NCI-H2196 treated with DMSO at 0.1 percent for 48 hours (cell line): ENCODE results near the gene FBXO31.
"Not testable (repeated sequence)": the region's sequence is repeated elsewhere in the genome, so short reads cannot be mapped to it uniquely, and the experiment has no call there.

Experiments used
- DNase-seq: peaks from one replicate; lab custom pipeline; 2025; ENCODE audit not compliant: unreplicated experiment; lab: John Stamatoyannopoulos, UW

FBXO31 gene

DNA sequence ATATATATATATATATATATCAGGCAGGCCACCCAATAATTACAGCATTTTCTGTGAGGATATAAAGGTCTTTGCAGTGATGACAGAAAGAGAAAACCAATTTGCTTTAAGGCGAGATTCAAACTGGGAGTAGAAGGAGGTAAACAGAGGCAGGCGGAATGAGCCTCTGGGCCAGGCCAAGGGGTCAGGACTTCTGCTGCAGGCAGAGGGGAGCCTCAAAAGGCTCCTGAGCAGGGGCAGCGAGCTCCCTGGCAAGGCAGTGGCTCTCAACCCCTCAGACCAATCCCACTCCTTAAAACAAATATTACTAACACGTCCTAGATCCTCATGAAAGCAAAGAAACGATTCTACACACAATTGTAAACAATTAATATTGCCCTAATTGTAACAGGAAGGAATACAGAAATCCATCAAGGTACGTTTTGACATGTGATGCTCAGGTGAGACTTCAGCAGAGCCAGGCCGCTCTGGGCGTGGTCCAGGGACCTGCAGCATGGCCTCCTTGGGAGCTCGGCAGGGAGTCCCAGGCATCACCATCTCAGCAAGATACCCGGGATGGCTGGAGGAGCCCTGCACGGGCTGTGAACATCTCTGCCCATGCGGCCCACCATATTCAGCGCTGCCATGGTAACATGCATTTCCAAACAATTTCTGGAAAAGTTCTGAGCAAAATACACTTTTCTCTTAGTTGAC is 18.4 kb downstream of the FBXO31 start:
- no peak for DNase-seq

DNA sequence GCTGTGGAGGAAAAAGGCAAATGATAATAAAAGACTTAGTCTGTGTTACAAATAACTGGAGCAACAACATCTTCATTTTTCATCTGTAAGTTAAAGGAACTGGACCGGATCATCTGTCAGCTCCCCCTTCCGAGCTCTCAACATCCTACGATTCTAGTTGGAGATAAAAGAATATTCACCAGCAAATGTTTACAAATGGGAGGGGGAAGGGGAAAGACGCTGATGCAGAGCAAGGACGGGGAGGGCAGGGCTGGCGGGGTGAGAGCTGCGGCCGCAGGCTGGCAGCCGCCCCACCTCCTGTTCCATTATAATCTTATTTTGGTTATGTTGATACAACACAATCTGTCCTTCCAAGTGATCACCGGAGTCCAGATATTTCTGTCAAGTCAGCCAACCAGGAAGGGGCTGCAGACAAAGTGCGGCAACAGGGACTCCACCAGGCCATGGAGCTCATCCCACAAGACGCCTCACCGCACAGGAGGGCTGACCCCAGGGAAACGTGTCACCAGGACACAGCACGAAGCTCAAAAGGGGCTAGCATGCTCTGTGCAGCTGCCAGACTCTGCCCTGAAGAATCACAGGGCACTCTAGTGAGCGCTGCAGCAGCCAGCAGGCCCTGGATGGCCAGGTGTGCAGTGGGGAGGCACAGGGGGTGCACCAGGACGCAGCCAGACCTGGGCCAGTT is 19.7 kb downstream of the FBXO31 start:
- no peak for DNase-seq

DNA sequence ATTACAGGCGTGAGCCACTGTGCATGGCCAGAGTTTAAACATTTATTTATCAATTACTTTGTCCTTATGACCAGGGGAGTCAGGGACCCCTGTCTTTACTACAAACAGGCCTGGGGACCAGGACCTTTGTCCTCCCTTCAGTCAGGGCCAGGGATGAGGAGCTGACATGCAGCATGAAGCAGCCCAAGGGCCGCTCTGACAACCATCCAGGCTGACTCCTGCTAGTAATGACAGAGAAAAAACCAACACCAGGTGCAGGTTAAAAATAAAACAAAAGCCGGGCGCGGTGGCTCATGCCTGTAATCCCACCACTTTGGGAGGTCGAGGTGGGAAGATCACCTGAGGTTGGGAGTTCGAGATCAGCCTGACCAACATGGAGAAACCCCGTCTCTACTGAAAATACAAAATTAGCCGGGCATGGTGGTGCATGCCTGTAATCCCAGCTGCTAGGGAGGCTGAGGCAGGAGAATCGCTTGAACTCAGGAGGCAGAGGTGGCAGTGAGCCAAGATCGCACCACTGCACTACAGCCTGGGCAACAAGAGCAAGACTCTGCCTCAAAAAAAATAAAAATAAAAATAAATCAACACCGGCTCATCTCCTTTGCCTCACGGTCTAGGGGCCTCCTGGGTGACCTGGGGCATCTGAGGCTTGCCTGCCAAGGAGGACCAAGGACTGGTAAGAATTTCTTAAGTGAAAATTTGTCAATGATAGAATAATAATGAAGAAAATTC is 20.6 kb downstream of the FBXO31 start:
- not testable (repeated sequence) for DNase-seq

DNA sequence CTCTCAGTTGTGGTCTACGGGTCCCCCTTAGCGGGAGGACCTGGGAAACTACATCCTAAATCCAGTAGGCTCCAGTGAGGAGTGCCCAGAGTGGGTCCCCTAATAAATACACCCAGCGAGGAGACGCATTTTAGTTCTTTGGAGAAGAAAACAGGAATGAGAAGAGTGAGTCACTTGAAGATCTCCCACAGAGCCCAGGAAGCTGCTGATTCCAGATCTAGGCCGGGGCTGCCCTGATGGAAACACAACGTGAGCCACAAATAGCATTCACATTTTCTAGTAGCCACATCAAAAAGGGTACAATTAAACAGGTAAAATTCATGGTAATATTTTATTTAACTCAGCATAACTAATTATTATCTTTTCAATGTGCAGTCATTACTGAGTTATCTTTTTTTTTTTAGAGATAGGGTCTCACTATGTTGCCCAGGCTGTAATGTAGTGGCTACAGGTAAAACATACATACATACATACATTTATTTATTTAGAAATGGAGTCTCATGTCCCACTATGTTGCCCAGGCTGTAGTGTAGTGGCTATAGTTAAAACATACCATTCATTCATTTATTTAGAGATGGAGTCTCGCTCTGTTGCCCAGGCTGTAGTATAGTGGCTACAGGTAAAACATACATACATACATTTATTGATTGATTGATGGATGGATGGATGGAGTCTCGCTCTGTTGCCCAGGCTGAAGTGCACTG is 21.5 kb downstream of the FBXO31 start:
- DNase-seq = no peak

DNA sequence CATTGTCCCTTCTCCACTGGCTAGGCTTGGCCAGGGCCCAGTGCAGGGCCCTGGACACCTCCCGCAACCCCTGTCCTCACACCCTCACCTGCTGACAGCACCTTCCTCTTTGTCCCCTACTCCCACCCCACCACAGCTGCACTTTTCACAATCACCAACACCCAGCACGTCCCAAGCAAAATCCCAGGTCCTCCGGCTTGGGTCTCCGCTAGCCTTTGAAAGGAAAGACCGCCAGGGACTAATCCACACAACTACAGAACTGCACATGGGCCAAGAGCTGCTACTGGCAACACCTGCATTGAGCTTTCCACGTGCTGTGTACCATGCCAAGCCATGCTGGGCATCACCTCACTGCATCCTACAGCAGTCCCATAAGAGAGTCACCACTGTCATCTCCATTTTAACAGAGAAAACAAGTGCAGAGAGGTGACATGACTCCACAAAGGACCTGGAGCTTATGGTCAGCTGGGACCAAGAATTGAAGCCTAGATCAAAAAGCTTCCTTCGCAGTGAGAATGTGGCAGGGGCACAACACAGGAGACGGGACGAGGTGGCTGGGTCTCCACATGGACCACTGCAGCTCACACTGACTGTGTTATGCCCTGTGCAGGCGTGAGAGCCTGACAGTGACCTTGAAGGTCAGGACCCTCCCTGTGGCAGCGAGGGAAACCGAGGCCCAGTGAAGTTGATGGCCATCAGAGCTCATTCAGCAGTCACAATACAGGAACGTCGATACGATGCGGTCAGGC is 22.5 kb downstream of the FBXO31 start:
- DNase-seq = no peak

DNA sequence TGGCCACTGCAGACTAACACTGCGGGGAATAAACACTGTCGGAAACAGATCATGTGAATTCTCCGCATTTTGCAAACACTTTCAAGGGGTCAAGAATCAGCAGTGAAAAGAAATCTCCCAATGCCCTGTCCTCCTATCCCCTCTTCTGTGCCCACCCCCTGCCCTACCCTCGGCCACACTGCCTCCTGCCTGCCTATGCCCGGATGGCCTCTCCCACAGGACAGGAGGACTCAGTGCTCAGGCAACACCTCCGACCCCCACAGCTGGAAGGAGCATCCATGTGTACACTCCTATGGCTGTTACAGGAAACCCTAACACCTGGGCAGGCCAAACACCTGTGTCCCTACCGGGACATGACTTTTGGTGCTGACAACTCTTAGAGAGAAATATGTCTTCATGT is 24.5 kb downstream of the FBXO31 start:
- no peak for DNase-seq

DNA sequence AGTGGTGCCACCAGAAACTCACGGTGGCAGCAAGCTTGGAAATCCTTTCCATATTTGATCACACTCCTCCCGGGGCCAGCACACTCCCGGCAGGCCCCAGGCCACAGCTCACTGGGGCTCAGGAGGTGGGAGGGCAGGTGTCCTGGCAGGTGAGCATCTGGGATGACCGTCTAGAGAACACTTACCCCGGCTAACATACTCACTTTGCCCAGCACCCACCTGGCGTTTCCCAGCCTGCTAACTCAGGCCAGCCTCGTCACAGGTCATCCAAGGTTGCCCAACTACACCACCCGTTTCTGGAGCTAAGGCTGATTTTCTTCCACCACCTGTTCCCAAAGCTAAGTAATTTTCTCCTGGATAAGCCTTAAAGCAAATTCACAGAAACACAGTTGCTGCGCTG is 24.9 kb downstream of the FBXO31 start:
- DNase-seq = no peak

DNA sequence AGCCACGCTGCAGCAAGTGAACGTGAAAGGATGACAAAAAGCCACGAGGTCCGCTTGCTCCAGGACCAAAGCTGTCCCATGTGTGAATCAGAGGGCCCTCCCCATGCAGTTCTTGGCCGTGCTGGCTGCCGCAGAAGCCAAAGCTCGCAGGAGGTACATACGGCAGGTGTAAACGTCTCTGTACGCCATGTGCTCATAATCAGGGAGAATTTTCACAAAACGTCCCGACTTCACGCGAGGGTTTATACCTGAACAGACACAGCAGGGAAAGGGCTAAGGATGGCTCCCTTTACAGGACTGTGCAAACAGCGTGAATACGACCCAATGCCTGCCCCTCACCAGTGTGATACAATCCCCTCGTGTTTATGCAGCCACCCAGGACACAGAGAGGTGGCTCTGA is 25.3 kb downstream of the FBXO31 start:
- no peak for DNase-seq

DNA sequence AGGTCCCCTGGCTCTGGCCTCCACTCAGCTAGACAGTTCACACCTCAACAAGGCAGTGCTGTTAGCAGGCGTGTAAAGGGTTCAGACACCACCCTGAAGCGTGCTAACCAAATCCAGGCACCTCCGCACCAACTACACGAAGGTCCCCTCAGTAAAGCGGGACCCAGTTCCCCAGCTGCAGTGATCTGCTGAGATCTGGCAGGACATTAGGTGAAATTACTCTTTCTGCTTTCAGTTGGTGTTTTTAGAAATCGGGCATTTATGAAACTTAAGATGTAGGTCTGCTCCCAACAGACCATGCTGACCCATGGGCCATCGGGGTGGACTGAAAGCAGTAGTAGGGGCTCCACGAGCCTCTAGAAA is 27.1 kb downstream of the FBXO31 start:
- no peak for DNase-seq

DNA sequence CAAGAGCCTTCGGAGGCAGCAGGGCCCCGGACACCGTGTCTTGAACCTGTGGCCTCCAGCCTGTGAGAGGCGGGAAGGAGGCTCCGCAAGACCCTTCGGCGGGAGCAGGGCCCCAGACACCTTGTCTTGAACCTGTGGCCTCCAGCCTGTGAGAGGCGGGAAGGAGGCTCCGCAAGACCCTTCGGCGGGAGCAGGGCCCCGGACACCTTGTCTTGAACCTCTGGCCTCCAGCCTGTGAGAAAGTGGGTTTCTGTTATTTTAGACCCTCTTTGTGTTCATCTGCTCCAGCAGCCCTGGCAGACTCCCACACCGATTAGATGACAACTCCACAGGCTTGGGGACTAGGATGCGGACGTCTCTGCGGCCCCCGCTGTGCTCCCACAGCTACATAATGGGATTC is 30.0 kb downstream of the FBXO31 start:
- no peak for DNase-seq

DNA sequence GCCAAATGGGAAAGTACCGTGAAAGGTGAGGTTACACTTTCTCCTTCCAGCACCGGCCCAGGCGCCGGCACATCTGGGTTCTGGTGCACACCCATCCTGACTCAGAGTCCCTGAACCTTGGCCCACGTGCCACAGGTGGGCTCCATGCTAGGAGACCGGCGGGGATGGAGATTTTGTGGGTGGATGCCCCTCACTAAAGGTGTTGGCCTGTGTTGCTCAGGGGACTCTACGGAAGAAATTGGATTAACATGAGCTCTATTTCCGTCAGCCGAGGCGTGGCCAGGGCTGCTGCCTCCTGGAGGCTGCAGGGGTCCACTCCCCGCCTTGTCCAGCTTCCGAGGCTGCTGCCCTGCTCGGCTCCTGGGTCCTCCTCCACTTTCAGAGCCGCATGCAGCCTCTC is 30.8 kb downstream of the FBXO31 start:
- no peak for DNase-seq

DNA sequence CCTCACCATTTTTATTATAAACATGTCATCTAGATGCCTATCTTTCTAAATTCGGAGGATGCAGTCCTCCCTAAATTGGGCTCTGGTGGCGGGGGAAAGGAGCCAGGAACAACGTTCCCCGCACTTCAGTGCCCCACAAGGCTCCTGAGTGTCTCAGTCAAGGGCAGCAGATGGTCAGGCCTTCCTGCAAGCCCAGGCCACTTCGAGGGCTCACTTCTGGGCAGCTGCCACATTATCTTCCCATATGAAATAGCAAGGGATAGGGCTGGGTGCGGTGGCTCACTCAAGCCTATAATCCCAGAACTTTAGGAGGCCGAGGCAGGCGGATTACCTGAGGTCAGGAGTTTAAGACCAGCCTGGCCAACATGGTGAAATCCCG is 32.3 kb downstream of the FBXO31 start:
- DNase-seq = no peak

DNA sequence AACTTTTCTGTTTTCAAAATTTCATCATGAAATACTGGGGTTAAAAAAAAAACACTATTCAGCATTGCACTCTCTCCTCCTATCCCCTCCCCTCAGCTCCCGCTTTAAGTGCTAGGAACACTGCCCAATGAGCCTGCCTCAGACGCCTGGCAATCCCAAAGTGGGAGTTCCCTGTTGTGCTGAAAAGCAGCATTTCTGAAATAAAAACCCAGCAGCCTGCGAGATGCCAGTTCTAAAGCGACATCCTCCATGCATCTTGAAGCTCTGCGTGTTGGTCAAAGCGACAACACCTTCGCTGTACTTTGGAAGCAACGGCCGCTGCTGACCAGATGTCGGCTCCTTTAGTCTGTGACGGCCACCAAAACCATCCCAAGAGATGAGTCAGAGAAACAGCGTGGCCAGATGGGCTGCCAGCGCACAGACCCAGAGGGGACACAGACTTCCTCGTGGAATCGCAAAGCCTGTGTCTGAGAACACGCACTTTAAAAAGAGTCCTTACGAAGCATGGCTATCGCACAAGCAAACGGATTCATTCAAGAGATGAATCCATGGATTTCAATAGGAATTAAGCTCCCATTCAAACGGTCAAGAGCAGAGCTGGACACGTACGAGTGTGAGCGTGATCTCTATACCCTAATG is 32.8 kb downstream of the FBXO31 start:
- no peak for DNase-seq

DNA sequence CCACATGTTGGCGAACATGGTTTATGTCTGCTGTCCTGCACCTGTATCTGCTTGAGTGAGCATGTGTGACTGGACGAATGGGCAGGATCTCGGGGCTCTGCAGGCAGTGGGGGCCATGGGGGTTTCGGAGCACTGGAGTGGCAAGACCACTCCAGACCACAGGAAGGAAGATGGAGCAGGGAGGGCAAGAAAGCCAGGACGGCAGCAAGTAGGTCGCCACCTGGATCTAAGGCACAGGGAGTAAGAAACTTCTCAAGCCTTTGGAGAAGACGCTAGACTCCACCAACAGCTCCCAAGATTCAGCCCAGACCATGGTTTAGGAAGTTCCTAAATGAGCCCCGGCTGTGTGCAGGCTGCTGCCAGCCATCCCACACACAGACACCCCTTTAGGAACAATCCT is 33.5 kb downstream of the FBXO31 start:
- no peak for DNase-seq

DNA sequence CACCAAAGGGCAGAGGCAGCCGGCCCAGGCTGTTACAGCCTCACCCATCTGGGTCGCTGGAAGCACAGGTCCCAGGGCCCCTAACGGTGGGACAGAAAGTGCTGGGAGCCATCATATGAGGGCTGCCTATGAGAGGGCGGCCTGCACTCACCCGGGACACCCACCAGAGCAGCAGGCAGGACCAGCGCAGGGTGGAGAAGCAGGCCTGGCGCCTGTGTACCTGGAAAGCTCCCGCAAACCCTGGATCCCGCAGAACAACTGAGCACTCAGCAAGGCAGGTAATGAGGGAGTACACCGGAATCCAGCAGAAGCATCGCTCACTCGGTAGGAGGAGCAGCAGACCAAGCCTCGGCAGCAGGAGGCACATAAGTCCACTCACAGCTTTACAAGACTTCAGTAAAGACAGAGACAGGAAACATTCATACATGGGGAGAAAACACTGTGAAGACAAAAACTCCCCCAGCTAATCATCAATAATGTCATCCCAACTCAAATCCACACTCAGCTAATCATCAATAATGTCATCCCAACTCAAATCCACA is 34.9 kb downstream of the FBXO31 start:
- no peak for DNase-seq

DNA sequence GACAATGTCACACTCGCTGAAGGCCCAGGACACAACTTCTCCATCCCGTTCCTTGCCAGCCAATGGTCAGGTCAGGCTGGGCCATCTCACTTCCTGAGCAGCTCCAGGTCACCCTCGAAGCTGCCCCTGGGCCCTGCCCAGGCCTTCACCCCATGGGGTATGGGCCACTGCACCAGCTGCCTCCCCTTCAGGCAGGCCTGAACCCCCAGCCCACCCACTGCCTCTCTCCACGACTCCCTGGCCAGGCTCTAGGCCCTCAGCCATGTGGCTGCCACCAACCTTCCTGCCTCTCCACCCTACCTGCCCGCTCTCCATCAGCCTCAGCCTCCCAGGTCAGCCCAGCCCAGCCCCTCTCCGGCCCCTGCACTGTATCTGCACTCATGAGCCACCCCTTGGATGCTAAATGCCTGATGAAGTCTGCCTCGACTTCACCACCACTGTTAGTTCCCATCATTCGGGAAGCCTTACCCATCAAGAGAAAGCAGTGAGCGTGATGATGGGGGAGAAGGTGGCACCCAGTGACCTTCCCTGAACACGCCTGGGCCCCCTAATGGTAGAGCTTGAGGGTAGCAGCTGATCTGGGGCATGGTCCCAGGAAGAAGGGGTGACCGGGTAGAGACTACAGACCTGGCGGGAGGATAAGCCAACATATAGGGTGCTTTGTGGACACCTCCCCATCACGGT is 35.5 kb downstream of the FBXO31 start:
- DNase-seq = no peak

DNA sequence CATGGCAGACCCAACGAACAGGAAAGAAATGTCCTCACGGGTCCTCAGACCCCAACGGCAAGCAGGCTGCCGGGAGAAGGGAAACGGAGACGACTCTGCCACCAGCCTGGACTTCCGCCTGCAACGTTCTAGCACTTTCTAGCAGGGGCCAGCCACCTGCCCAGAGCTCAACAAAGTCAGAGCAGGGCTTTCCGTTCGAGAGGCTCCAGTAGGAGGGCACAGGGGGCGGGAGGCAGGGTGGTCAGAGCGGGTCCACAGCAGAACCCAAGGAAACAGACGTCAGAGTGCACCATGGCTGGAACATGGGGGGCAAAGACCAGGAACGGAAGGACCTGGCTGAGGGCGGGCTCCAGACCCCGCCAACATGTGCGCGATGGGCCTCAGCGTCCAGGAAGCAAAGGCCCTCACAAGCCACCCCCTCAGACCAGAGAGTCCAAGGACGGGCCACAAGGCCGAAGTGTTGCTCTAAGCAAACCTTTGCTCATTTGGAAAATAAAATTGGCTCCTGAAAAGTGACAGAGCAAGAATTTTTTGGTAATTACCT is 37.0 kb downstream of the FBXO31 start:
- no peak for DNase-seq

DNA sequence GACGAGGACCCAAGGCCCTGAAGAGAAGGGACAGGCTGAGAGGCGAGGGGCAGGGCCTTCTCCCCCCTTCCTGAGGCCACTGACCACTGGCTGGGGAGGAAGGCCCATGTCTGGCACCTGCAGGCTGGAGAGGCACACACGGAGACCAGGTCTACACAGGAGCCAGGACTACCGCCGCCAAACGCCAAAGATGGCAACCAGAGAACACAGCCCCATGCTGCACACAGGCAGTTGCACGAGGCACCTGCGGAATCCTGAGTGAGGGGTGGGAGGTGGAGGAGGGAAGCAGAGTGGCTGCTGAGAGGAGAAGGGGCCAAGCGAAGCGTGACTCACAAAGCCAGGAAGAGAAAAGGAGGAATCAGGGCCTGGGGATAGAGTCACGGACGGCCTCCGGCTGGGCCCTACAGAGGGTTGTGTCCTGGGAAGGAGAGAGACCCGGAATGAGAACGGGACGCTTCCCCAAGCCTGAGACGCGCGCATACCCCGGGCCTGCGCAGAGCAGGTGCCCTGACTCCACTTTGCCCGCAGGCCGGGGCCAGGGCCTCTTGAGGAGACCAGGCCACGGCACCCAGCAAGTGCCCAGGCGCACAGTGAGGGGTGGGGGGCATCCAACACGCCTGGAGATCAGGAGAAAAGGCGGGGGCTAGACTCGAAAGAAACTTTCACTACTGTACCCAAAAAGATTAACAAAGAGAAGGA is 37.7 kb downstream of the FBXO31 start:
- no peak for DNase-seq
